BJ (cell line): Measurements from ENCODE around the gene SUSD4. TPM values are rescaled to one million over a fixed set of nuclear protein-coding genes. Genes with fewer than 3 reads are reported as not detected.

Source experiments
- CTCF ChIA-PET: fragments of 350-600 bp; formaldehyde crosslinking; extraction: SDS; loops from one replicate; lab custom pipeline; 2021; ENCODE audit warnings: antibody characterized with exemption, inconsistent platforms; lab: Yijun Ruan, JAX
- POLR2A ChIA-PET: fragments of 300-600 bp; sonication (Branson Sonifier 250); formaldehyde crosslinking; extraction: SDS; loops from one replicate; lab custom pipeline; 2021; ENCODE audit warnings: antibody characterized with exemption; lab: Charles Lee
- DNase-seq: peaks from one replicate; pipeline ENCODE4 v3.0.0-alpha.2; 2011; ENCODE audit warnings: low read depth
- H3K27me3 ChIP-seq: 2 replicates; pipeline ENCODE4 v1.6.0; 2011; ENCODE audit warnings: low read length; ENCODE audit not compliant: control insufficient read depth, insufficient read depth
- H3K36me3 ChIP-seq: 2 replicates; pipeline ENCODE4 v1.5.1; 2011; ENCODE audit warnings: low read length; ENCODE audit not compliant: control insufficient read depth, insufficient read depth
- H3K4me3 ChIP-seq: 2 replicates; pipeline ENCODE4 v1.5.1; 2011; ENCODE audit warnings: low read depth, mild to moderate bottlenecking, control low read depth, low read length
- CTCF ChIP-seq: IDR thresholded peaks from 2 replicates; pipeline ENCODE4 v1.5.1; 2011; ENCODE audit warnings: low read depth, mild to moderate bottlenecking, control low read depth, inconsistent platforms, low read length, moderate library complexity; ENCODE audit not compliant: insufficient read depth
- polyA plus RNA-seq: library from polyadenylated mRNA; depleted of rRNA; stranded (reverse); fragments of >200 nt; gene quantifications from 2 replicates; pipeline ENCODE4 v1.2.3, GENCODE V29; 2011

The SUSD4 gene
- polyA plus RNA-seq, 1 experiment: 0.32 TPM

GRCh38 chr1:223211323-223211985 lies 152.5 kb downstream of the SUSD4 start:
- no peaks in the 10 kb centered on the region; the same call in none of the 2 replicates for H3K27me3 ChIP-seq
- no peak for TF ChIP-seq CTCF
- no peak overlapping the region for H3K4me3 ChIP-seq
- no peaks in the 10 kb centered on the region for H3K36me3 ChIP-seq
- POLR2A ChIA-PET: no interaction called here
- no peak for DNase-seq
- CTCF ChIA-PET: interaction anchor here (1.0 to 1.2 kb wide), 2 partner anchors 9 to 78 kb away, joined by 3 to 4 read pairs; no protein-coding TSS in a partner anchor

GRCh38 chr1:223210788-223211120 lies 153.2 kb downstream of the SUSD4 start:
- no peaks in the 10 kb centered on the region; the same call in none of the 2 replicates for H3K27me3 ChIP-seq
- TF ChIP-seq CTCF: no peak
- no peaks in the 10 kb centered on the region for H3K36me3 ChIP-seq
- DNase-seq: no peak
- ChIA-PET CTCF (no interaction called here), POLR2A (no interaction called here)
- H3K4me3 ChIP-seq: no peak overlapping the region

DNA sequence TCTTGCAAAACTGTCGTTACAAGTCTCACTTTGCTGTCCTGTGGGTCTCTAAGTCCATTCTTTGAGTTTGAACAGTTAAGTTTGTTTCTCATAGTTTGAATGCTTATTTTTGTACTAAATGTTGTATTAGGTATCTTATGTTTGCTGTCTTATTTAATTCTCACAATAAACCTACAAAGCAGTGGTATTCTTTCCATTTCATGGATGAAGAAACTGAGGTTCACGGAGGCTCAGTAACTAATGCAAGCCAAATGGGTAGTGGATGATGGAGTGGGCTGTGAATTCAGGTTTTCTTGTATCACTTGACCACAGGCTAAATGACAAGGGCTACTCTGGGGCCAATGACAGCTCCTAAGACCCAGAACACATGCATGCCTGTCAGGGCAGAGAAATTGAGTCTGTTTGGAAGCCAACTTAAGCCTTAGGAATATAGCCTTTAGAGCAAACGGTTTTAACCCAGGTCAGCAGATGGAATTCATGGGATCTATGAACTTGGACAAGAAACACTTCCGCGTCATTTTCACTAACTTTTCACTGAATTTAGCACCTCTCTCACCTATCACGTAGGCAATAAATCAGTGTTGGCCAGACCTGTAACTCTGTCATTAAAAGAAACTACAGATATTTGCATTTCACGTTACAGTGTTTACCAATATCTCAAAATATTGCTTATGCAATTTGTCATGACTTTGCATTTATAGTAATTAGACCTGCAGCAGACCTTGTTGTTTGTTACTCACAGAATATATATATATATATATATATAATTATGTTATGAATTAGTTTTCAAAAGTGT lies 153.8 kb downstream of the SUSD4 start:
- ChIA-PET POLR2A (no interaction called here), CTCF (no interaction called here)
- no peak for DNase-seq
- Histone ChIP-seq H3K36me3 (no peaks in the 10 kb centered on the region), H3K27me3 (no peaks in the 10 kb centered on the region; the same call in 1 of the 2 replicates), H3K4me3 (no peak overlapping the region)
- no peak for TF ChIP-seq CTCF

DNA sequence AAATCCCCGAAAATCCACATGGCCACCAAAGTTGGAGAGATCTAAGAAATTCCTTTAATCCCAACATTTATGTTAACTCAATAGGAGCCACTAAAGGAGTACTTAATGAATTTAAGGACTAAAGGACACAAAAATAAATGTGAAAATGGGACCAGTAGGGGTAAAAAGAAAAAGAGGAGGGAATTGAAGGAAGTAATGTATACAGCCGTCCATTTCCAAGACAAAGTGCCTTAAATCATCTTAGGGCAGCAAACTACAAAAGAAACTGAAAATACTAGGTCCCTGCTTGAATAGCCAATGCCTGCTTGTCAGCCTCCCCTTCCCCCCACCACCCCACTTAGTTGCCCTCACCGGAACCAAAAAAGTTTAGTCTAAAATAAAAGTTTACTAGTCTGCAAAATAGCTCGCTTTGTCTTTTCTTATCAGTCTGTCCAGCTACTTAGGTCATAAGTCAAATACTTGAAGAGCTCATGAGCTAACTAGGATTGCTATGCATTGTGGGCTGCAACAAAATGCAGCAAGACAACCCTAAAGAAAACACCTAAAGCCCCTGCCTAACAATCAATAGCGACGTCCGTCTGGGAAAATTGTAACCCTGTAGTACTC lies 154.6 kb downstream of the SUSD4 start:
- ChIA-PET POLR2A (no interaction called here), CTCF (no interaction called here)
- no peak for TF ChIP-seq CTCF
- Histone ChIP-seq H3K4me3 (no peak overlapping the region), H3K27me3 (no peaks in the 10 kb centered on the region; the same call in none of the 2 replicates), H3K36me3 (no peaks in the 10 kb centered on the region)
- no peak for DNase-seq
